Kidney epithelial cell (primary cell): Measurements from ENCODE around the gene P4HA2. TPM values are rescaled to one million over a fixed set of nuclear protein-coding genes. Genes with fewer than 3 reads are reported as not detected.

Experiments used
- DNase-seq: peaks from one replicate; pipeline ENCODE4 v3.0.0-alpha.2; 2010; ENCODE audit warnings: low read depth
- H3K27me3 ChIP-seq: 2 replicates; pipeline ENCODE4 v1.6.0; 2011; ENCODE audit warnings: low read length; ENCODE audit not compliant: control insufficient read depth, insufficient read depth
- H3K36me3 ChIP-seq: 2 replicates; pipeline ENCODE4 v1.5.1; 2011; ENCODE audit warnings: low read length; ENCODE audit not compliant: control insufficient read depth, insufficient read depth
- H3K4me3 ChIP-seq: 2 replicates; pipeline ENCODE4 v1.5.1; 2011; ENCODE audit warnings: low read depth, mild to moderate bottlenecking, control low read depth, low read length
- total RNA-seq: library from RNA; depleted of rRNA; stranded (reverse); fragments of >200 nt; gene quantifications from 2 replicates; pipeline ENCODE4 v1.2.3, GENCODE V29; 2015
- TF ChIP-seq, protein P1 (sequence below): IDR thresholded peaks from 2 replicates; pipeline ENCODE4 v1.5.1; 2011; ENCODE audit warnings: mild to moderate bottlenecking, moderate library complexity, low read length, control low read depth, inconsistent platforms; ENCODE audit not compliant: insufficient read depth, poor library complexity, severe bottlenecking

The P4HA2 gene
- total RNA-seq, 1 donor from 2014 or later, result 77.5 TPM

DNA sequence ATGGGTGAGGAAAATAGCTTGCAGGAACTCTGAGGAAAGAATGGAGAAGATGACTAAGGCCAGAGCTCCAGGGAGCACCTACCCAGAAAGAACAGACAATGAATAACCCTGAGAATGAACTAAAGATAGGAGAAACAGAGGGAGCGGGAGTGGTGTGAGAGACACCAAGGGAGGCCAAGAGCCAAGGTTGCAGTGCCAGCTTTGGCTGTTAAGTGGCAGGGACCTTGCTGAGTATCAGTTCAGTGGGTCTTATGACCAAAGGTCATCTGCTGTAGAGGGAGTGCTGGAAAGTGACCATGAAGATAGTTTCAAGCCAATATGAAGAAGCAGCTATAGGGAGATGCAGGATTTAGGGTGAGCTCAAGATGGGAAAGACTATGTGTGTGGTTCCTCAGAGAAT lies 16.7 kb downstream of the P4HA2 start:
- Histone ChIP-seq H3K4me3 (no peak overlapping the region), H3K27me3 (no peaks in the 10 kb centered on the region), H3K36me3 (no peaks in the 10 kb centered on the region)
- TF ChIP-seq, protein P1, sequence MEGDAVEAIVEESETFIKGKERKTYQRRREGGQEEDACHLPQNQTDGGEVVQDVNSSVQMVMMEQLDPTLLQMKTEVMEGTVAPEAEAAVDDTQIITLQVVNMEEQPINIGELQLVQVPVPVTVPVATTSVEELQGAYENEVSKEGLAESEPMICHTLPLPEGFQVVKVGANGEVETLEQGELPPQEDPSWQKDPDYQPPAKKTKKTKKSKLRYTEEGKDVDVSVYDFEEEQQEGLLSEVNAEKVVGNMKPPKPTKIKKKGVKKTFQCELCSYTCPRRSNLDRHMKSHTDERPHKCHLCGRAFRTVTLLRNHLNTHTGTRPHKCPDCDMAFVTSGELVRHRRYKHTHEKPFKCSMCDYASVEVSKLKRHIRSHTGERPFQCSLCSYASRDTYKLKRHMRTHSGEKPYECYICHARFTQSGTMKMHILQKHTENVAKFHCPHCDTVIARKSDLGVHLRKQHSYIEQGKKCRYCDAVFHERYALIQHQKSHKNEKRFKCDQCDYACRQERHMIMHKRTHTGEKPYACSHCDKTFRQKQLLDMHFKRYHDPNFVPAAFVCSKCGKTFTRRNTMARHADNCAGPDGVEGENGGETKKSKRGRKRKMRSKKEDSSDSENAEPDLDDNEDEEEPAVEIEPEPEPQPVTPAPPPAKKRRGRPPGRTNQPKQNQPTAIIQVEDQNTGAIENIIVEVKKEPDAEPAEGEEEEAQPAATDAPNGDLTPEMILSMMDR, result no peak
- DNase-seq, result no peak

DNA sequence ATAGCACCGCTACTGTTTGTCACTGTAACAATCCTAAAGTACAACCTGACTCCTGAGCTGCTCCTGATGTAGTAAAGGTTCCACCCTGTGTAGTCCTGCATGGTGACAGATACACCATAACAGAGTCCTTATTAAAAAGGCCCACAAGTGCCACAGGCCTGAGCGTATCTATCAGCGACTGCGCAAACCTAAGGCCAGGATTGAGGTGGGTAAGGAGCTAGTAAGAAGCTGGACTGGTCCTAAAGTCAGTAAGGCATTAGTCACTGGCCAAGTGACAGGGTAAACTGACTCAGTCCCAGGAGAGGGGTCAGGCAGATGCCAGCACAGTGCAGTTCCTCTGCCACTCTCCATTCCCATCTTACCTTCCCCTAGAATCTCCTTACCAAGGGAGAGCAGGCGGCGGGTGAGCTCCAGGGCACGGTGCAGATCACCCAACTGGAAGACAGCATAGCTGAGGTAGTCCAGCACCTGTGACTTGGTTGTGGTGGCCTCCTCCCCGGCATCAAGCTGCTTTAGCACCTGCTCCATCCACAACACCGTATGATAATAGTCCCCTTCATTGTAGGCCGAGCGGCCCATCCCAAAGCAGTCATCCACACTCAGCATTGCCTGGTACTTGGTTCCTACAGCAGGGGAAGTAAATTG lies 17.6 kb downstream of the P4HA2 start:
- DNase-seq, result no peak
- Histone ChIP-seq H3K36me3 (no peaks in the 10 kb centered on the region), H3K27me3 (no peaks in the 10 kb centered on the region), H3K4me3 (no peak overlapping the region)
- TF ChIP-seq, protein P1, result no peak

DNA sequence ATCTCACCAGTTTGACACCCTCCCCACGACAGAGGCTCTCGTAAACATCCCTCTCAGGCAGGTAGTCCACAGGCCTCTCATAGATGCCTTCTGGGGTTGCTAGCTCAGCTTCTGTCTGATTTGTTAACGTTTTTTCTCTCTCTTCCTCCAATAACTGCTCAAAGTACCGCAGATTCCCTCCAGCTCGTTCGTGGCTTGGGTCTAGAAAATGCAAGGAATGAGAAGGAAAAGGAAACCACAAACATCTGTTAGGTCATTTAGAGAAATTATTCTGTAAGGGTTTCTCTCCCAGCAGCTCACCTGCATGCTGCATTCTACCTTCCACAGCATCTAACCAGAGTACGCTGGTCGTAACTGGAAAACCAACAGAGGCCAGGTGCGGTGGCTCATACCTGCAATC lies 18.5 kb downstream of the P4HA2 start:
- DNase-seq, result no peak
- no peak overlapping the region for H3K4me3 ChIP-seq
- H3K36me3 ChIP-seq, result no peaks in the 10 kb centered on the region
- TF ChIP-seq, protein P1, result no peak
- H3K27me3 ChIP-seq, result no peaks in the 10 kb centered on the region

GRCh38 chr5:132207778-132208177 lies 19.9 kb downstream of the P4HA2 start:
- Histone ChIP-seq H3K36me3 (no peaks in the 10 kb centered on the region), H3K4me3 (no peak overlapping the region), H3K27me3 (no peaks in the 10 kb centered on the region)
- DNase-seq, result no peak
- TF ChIP-seq, protein P1, result no peak

DNA sequence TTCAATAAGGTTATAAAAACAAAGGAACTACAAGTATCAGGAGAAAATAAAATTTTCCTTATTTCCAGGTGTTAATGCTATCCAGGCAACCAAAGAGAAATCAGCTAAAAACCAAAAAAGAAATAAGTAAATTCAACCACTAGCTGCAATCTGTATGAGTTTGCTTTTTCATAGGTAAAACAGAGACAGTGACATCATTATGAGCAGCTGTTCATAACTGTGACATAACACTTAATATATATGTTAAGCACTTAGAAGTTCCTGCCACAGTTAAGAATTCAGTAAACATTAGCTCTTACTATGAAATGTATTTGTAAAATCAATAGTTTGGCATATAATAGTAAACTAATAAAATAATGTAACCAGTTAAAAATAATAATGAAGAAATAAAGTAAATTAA lies 20.9 kb downstream of the P4HA2 start:
- TF ChIP-seq, protein P1, result no peak
- DNase-seq, result no peak
- H3K4me3 ChIP-seq, result no peak overlapping the region
- no peaks in the 10 kb centered on the region for H3K27me3 ChIP-seq
- no peaks in the 10 kb centered on the region for H3K36me3 ChIP-seq
